Amniotic epithelial cell (primary cell): Measurements from ENCODE around the gene ROPN1L.

Source experiments
- DNase-seq: peaks from one replicate; pipeline ENCODE4 v3.0.0-alpha.2; 2010; ENCODE audit warnings: low read depth

ROPN1L gene

DNA sequence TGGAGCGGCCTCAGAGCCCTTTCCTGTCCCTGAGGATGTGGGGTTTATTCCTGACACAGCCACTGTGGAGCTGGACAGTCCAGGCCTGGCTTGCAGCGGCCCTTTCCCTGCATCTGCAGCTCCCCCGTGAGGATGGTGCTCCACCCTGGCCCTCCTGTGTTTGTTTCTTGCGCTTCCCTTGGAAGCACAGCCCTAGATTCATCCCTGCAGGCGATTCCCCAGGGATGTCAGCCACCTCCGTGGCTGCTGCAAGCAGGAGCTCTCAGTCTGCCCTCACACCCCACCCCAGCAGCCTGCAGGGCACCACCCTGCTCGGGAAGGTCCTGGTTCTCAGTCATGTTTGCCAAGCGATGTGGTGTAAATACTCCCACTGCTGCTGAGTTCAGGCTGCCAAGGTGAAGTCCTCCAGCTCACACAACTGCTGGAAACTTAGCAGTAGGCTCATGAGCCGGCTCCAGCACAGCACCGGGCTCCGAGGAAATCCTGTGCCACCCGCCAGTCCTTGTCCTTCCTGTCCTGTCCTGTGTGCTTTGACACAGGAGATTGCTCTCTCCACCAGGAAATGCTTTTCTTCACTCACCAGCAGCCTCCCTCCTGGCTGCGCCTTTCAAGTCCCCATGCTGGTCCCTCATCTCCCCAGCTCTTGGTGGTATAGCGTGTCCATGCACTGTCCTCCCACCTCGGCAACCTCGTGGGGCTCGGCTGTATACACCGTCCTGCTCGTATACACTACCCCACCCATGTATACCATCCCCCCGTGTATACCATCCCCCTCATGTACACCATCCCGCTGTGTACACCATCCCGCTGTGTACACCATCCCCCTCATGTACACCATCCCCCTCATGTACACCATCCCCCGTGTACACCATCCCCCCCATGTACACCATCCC is 16.2 kb downstream of the ROPN1L start:
- DNase-seq = no peak

DNA sequence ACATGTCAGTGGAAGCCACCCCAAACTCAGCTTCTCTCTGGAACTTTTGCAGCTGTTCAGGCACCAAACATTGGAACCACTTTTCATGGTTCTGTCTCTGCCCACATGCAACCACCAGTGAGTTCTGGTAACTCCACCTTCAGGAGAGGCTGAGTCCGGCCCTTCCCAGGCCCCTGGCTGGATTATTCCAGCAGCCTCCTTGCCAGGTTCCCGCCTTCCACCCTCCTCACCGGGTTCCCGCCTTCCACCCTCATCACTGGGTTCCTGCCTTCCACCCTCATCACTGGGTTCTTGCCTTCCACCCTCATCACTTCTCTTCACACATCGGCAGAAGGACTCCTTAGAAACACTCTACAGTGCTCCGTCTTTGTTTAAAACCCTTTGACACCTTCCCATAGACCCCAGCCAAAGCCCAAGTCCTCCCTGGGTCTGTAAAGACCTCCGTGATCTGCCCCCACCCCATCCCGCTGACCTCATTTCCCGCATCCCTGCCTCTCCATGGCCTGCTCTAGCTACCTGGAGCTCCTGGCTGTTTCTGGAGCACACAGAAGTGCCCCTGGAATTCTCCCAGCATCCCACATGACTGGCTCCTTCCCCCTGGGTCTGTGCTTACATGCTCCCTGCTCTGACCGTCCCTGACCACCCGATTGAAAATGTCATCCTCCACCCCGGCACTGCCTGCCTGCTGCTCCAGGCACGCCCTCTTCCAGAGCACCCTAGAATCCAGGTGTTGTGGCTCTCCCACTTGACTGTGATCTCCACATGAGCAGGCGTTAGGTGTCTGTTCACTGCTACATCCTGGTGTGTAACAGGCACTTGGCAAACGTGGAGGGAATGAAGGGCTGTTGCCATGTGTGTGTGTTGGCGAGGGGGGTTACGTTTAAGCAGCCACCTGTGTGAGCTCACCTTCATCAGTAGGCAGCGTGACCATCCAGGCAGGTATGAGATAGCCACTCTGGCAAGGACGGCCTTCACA is 17.7 kb downstream of the ROPN1L start:
- no peak for DNase-seq

- DNase-seq = no peak
These were observed 18.7 kb downstream of the ROPN1L start for GRCh38 chr5:10460252-10460906.

- DNase-seq = no peak
These were observed 19.4 kb downstream of the ROPN1L start for GRCh38 chr5:10461041-10461440.

GRCh38 chr5:10461904-10462555 is 20.4 kb downstream of the ROPN1L start:
- DNase-seq = no peak

DNA sequence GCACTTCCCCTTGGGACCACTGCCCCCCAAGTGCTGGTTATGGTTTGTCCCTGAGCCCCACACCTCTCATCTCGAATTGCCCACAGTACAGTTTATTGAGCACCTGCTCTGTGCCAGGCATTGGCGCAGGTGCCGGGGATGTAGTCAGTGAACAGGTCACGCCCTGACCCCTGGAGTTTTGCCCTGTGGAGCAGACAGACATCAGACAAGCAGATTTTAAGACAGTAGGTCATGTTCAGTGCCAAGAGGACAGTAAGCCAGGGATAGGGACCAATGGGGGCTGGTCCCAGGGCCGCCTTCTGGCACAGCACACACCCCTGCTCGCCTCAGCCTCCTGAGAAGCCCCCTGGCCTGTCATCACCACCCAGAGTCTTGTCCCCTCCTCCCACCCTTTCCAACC is 21.9 kb downstream of the ROPN1L start:
- no peak for DNase-seq

GRCh38 chr5:10464173-10464572 is 22.5 kb downstream of the ROPN1L start:
- no peak for DNase-seq

- no peak for DNase-seq
These were observed 24.0 kb downstream of the ROPN1L start for GRCh38 chr5:10465726-10466125.

GRCh38 chr5:10466446-10467073 is 24.9 kb downstream of the ROPN1L start:
- DNase-seq = no peak

GRCh38 chr5:10467281-10468198 is 25.9 kb downstream of the ROPN1L start:
- DNase-seq = peak; percentile 79

GRCh38 chr5:10468256-10468655 is 26.6 kb downstream of the ROPN1L start:
- DNase-seq = no peak

- no peak for DNase-seq
These were observed 27.8 kb downstream of the ROPN1L start for GRCh38 chr5:10469253-10470050.

DNA sequence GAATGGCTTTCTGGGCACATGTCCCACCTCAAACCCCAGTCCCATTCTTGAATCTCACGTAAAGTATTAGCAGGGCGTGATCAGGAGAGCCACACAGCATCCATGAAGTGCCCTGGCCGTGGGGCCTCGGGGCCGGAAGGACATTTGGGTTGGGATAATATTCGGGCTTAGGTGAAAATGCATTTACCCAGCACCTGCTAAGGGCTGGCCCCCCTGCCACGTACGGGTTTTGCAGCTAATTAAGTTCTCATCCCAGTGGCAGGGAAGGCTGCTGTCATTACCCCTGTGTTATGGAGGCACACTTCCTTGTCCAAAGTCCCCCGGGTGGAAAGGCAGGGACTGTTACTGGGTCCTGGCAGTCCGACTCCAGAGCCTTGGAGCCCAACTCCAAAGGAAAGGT is 29.0 kb downstream of the ROPN1L start:
- DNase-seq = no peak

GRCh38 chr5:10471677-10472076 is 30.0 kb downstream of the ROPN1L start:
- no peak for DNase-seq

- no peak for DNase-seq
These were observed 32.9 kb downstream of the ROPN1L start for GRCh38 chr5:10474521-10475075.

DNA sequence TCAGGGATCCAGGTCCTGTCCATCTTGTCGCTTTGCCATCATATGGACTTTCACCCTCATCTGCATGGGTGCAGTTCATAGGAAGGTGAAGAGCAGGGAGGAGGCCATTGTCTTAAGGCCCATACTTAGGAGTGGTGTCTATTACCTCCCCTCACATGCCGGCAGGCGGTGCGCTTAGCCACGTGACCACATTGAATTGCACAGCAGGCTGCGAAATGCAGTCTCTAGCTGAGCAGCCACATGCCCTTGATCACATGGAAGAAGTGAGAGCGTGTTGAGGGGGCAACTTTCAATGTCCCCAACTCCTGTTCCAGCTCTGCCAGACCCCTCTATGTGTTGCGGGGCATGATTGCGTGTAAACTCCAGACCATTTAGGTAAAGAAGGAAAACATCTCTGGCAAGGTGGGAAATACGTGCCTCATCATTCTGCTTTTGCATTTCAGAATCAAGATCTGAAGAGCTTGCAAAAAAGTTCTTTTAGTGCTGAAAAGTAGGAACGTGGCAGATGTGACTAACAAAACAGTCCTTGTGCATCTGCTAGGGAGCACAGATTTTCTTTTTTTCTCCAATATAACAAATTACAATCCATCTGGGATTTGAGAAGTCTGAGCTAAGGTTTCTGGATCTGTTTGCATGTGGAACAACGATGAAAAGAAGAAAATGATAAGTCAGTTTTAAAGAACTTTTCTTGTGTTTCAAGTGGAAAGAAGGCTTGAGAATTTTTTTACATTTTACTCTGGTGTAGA is 34.4 kb downstream of the ROPN1L start:
- no peak for DNase-seq

- DNase-seq = no peak
These were observed 35.2 kb downstream of the ROPN1L start for GRCh38 chr5:10476878-10477277.

- no peak for DNase-seq
These were observed 36.3 kb downstream of the ROPN1L start for GRCh38 chr5:10477943-10478342.
